SK-N-MC (cell line): Measurements from ENCODE around the gene ASXL2.

Source experiments
- EZH2 ChIP-seq: fragments of 200-600 bp; sonication (generic); IDR thresholded peaks from one replicate; pipeline ENCODE4 v1.6.1; 2017; ENCODE audit warnings: antibody characterized with exemption
- POLR2AphosphoS5 ChIP-seq: IDR thresholded peaks from 2 replicates; pipeline ENCODE4 v1.6.1; 2012; ENCODE audit warnings: mild to moderate bottlenecking, low read depth, low read length, borderline replicate concordance

GRCh38 chr2:25844089-25844488, 34.2 kb downstream of the ASXL2 start:
- TF ChIP-seq POLR2AphosphoS5, result no peak
- TF ChIP-seq EZH2, result no peak
